Activated CD8-positive, alpha-beta memory T cell treated with anti-CD3 and anti-CD28 coated beads, Interleukin-2, amount 50 U/mL, for 24 hours (primary cell): ENCODE results near the gene CCDC106.

Experiments
- DNase-seq: peaks from one replicate; pipeline ENCODE4 v3.0.0-alpha.2; 2020; ENCODE audit errors: extremely low read depth

The CCDC106 gene

GRCh38 chr19:55683449-55684261 lies 35.6 kb downstream of the CCDC106 start:
- DNase-seq: no peak

GRCh38 chr19:55684946-55685681 lies 37.1 kb downstream of the CCDC106 start:
- DNase-seq: no peak

- DNase-seq: no peak
Measured at GRCh38 chr19:55685776-55686175, 37.8 kb downstream of the CCDC106 start.

- DNase-seq: no peak
Measured at GRCh38 chr19:55686311-55687050, 38.5 kb downstream of the CCDC106 start.

GRCh38 chr19:55687281-55688201 lies 39.5 kb downstream of the CCDC106 start:
- no peak for DNase-seq

GRCh38 chr19:55688422-55689218 lies 40.6 kb downstream of the CCDC106 start:
- no peak for DNase-seq

- DNase-seq: no peak
Measured at GRCh38 chr19:55689411-55690108, 41.5 kb downstream of the CCDC106 start.

- no peak for DNase-seq
Measured at GRCh38 chr19:55690109-55690768, 42.2 kb downstream of the CCDC106 start.

GRCh38 chr19:55690769-55691545 lies 42.9 kb downstream of the CCDC106 start:
- no peak for DNase-seq

GRCh38 chr19:55691561-55692481 lies 43.8 kb downstream of the CCDC106 start:
- no peak for DNase-seq

- no peak for DNase-seq
Measured at GRCh38 chr19:55692681-55693081, 44.7 kb downstream of the CCDC106 start.

- DNase-seq: no peak
Measured at GRCh38 chr19:55693336-55693974, 45.4 kb downstream of the CCDC106 start.

- DNase-seq: no peak
Measured at GRCh38 chr19:55694241-55694655, 46.2 kb downstream of the CCDC106 start.

- no peak for DNase-seq
Measured at GRCh38 chr19:55694656-55695491, 46.9 kb downstream of the CCDC106 start.

GRCh38 chr19:55695511-55696290 lies 47.7 kb downstream of the CCDC106 start:
- DNase-seq: no peak
